Natural killer cell treated with Interleukin-12 subunit alpha and Interleukin-12 subunit beta and Interleukin-15 and Interleukin-18, amount 100 ng/mL, for 72 hours (primary cell): ENCODE measurements around the gene TRIM50. TPM values are rescaled to one million over a fixed set of nuclear protein-coding genes. Genes with fewer than 3 reads are reported as not detected.
"Not testable (repeated sequence)": the region's sequence is repeated elsewhere in the genome, so short reads cannot be mapped to it uniquely, and the experiment has no call there.

Experiments used
- ATAC-seq, 2 donors: fragments of 150-1000 bp; cut with Tn5 transposase in 1 of 2; sonication (Bioruptor Pico), chemical (Tn5 transposase) in 1 of 2; 2 replicates each; pipeline ENCODE4 v1.10.0; 2021
- DNase-seq: peaks from one replicate; pipeline ENCODE4 v3.0.0; 2022; ENCODE audit warnings: low spot score
- H3K27ac Mint-ChIP-seq, 2 donors: 1 replicate in 1 of 2; 2 replicates in 1 of 2; pipeline ENCODE4 v1.8.0; 2022; ENCODE audit warnings: mixed read lengths in 2 of 2, mild to moderate bottlenecking in 1 of 2, moderate library complexity in 1 of 2
- H3K27me3 Mint-ChIP-seq, 2 donors: 1 replicate in 1 of 2; 2 replicates in 1 of 2; pipeline ENCODE4 v1.8.0; 2022; ENCODE audit warnings: mixed read lengths in 2 of 2
- H3K36me3 Mint-ChIP-seq: one replicate; pipeline ENCODE4 v1.8.0; 2022; ENCODE audit warnings: mixed read lengths
- H3K4me1 Mint-ChIP-seq, 2 donors: 1 replicate in 1 of 2; 2 replicates in 1 of 2; pipeline ENCODE4 v1.8.0; 2022; ENCODE audit warnings: low read depth in 2 of 2, mixed read lengths in 2 of 2, mild to moderate bottlenecking in 1 of 2
- H3K4me3 Mint-ChIP-seq: one replicate; pipeline ENCODE4 v1.8.0; 2022; ENCODE audit warnings: mixed read lengths
- H3K9me3 Mint-ChIP-seq: 2 replicates; pipeline ENCODE4 v1.8.0; 2022; ENCODE audit warnings: mixed read lengths
- total RNA-seq, 2 donors: library from RNA; stranded (reverse); gene quantifications; one replicate each; pipeline ENCODE4 v1.2.3, GENCODE V29; 2022

Gene TRIM50
- total RNA-seq, 2 donors from 2014 or later: not detected

- H3K36me3 Mint-ChIP-seq, ATAC-seq, H3K9me3 Mint-ChIP-seq, H3K4me3 Mint-ChIP-seq, H3K27me3 Mint-ChIP-seq, DNase-seq, H3K4me1 Mint-ChIP-seq, H3K27ac Mint-ChIP-seq: not testable (repeated sequence)
These were observed 26.8 kb downstream of the TRIM50 start for GRCh38 chr7:73301108-73301507.

- not testable (repeated sequence) for ATAC-seq, H3K4me3 Mint-ChIP-seq, H3K9me3 Mint-ChIP-seq, DNase-seq, H3K27ac Mint-ChIP-seq, H3K4me1 Mint-ChIP-seq, H3K27me3 Mint-ChIP-seq, H3K36me3 Mint-ChIP-seq
These were observed 28.1 kb downstream of the TRIM50 start for GRCh38 chr7:73299812-73300211.

- not testable (repeated sequence) for H3K4me3 Mint-ChIP-seq, H3K36me3 Mint-ChIP-seq, H3K27ac Mint-ChIP-seq, DNase-seq, H3K9me3 Mint-ChIP-seq, ATAC-seq, H3K27me3 Mint-ChIP-seq, H3K4me1 Mint-ChIP-seq
These were observed 30.2 kb downstream of the TRIM50 start for GRCh38 chr7:73297706-73298105.

- H3K9me3 Mint-ChIP-seq, DNase-seq, H3K4me3 Mint-ChIP-seq, H3K27me3 Mint-ChIP-seq, H3K27ac Mint-ChIP-seq, H3K36me3 Mint-ChIP-seq, H3K4me1 Mint-ChIP-seq: not testable (repeated sequence)
- peak; percentile 8 to 46 for ATAC-seq
These were observed 30.6 kb downstream of the TRIM50 start for GRCh38 chr7:73297235-73297634.

GRCh38 chr7:73277210-73277609 is 50.7 kb downstream of the TRIM50 start:
- not testable (repeated sequence) for H3K27ac Mint-ChIP-seq, H3K9me3 Mint-ChIP-seq, ATAC-seq, H3K4me3 Mint-ChIP-seq, H3K27me3 Mint-ChIP-seq, DNase-seq, H3K4me1 Mint-ChIP-seq, H3K36me3 Mint-ChIP-seq

GRCh38 chr7:73267813-73268212 is 60.1 kb downstream of the TRIM50 start:
- not testable (repeated sequence) for H3K27ac Mint-ChIP-seq, H3K27me3 Mint-ChIP-seq, H3K9me3 Mint-ChIP-seq, ATAC-seq, H3K36me3 Mint-ChIP-seq, H3K4me3 Mint-ChIP-seq, H3K4me1 Mint-ChIP-seq, DNase-seq

- not testable (repeated sequence) for H3K27ac Mint-ChIP-seq, H3K9me3 Mint-ChIP-seq, H3K27me3 Mint-ChIP-seq, H3K4me1 Mint-ChIP-seq, DNase-seq, H3K4me3 Mint-ChIP-seq, H3K36me3 Mint-ChIP-seq
- ATAC-seq: peak in 1 of 2 donors; percentile 60
These were observed 61.0 kb downstream of the TRIM50 start for GRCh38 chr7:73266719-73267368.

Other genes with a start within 250 kb of the TRIM50 start
- gene SPDYE9, start 242.0 kb downstream of the TRIM50 start, total RNA-seq: not detected
- 10 to 100 TPM; 49.7 to 73.8 TPM for gene NSUN5, start 19.3 kb downstream of the TRIM50 start, total RNA-seq
- not detected for gene FKBP6, start 79 bp upstream of the TRIM50 start, total RNA-seq
- under 1 TPM; 0.42 to 0.43 TPM for gene FZD9, start 105.7 kb upstream of the TRIM50 start, total RNA-seq
- 100 to 1,000 TPM in 1 of 2 donors, 10 to 100 TPM in 1; 79.0 to 132 TPM for gene BAZ1B, start 194.2 kb upstream of the TRIM50 start, total RNA-seq
- 10 to 100 TPM; 78.7 to 83.7 TPM for gene BCL7B, start 229.6 kb upstream of the TRIM50 start, total RNA-seq